Common myeloid progenitor, CD34-positive (primary cell): ENCODE results near the gene WHAMM.

Experiments used
- CTCF ChIA-PET: fragments of 350-600 bp; sonication (Branson Sonifier 250); formaldehyde crosslinking; loops from one replicate; lab custom pipeline; 2021; ENCODE audit warnings: antibody characterized with exemption; lab: Charles Lee
- POLR2A ChIA-PET: fragments of 350-600 bp; sonication (Branson Sonifier 250); formaldehyde crosslinking; loops from one replicate; lab custom pipeline; 2021; ENCODE audit warnings: antibody characterized with exemption; lab: Charles Lee
- DNase-seq, 3 donors: peaks; one replicate each; pipeline versions ENCODE4 v3.0.0 to v3.0.0-alpha.2; 2013
- H3K27ac ChIP-seq, 2 experiments: 1 replicate in 1 of 2; 2 replicates in 1 of 2; pipeline ENCODE4 v1.7.0; 2013; ENCODE audit warnings: inconsistent platforms in 2 of 2, low read length in 2 of 2, mild to moderate bottlenecking in 2 of 2, low read depth in 1 of 2, moderate library complexity in 1 of 2; ENCODE audit not compliant: severe bottlenecking in 2 of 2, insufficient read depth in 1 of 2, poor library complexity in 1 of 2
- H3K27me3 ChIP-seq, 5 experiments: replicated peaks in 2 of 5; 1 replicate in 3 of 5; 2 replicates in 2 of 5; pipeline versions ENCODE4 v1.6.1 to v1.7.0; 2013; ENCODE audit warnings: low read length in 4 of 5, mild to moderate bottlenecking in 2 of 5, moderate library complexity in 2 of 5, inconsistent platforms in 1 of 5; ENCODE audit not compliant: insufficient read depth in 5 of 5, control insufficient read depth in 4 of 5
- H3K36me3 ChIP-seq, 4 experiments: 1 replicate in 2 of 4; 2 replicates in 2 of 4; pipeline versions ENCODE4 v1.6.1 to v1.7.0; 2013; ENCODE audit warnings: low read length in 3 of 4, control low read depth in 1 of 4, mild to moderate bottlenecking in 1 of 4; ENCODE audit not compliant: control insufficient read depth in 4 of 4, insufficient read depth in 4 of 4
- H3K4me1 ChIP-seq, 4 experiments: 1 replicate in 3 of 4; 2 replicates in 1 of 4; pipeline versions ENCODE4 v1.6.1 to v1.7.1; 2013; ENCODE audit warnings: low read length in 3 of 4, mild to moderate bottlenecking in 3 of 4, control low read depth in 1 of 4, inconsistent platforms in 1 of 4, moderate library complexity in 1 of 4; ENCODE audit not compliant: control insufficient read depth in 4 of 4, insufficient read depth in 4 of 4; ENCODE audit errors: control extremely low read depth in 1 of 4
- H3K4me3 ChIP-seq, 7 experiments: 1 replicate in 4 of 7; 2 replicates in 3 of 7; pipeline versions ENCODE4 v1.5.1 to v1.7.0; 2013; ENCODE audit warnings: mild to moderate bottlenecking in 7 of 7, low read length in 6 of 7, moderate library complexity in 6 of 7, inconsistent platforms in 2 of 7, low read depth in 2 of 7, control low read depth in 1 of 7; ENCODE audit not compliant: insufficient read depth in 4 of 7, control insufficient read depth in 1 of 7; ENCODE audit errors: extremely low read depth in 1 of 7
- H3K9me3 ChIP-seq, 5 experiments: 1 replicate in 4 of 5; 2 replicates in 1 of 5; pipeline versions ENCODE4 v1.6.1 to v1.7.1; 2013; ENCODE audit warnings: low read length in 4 of 5, mild to moderate bottlenecking in 2 of 5, inconsistent platforms in 1 of 5, low read depth in 1 of 5, moderate library complexity in 1 of 5; ENCODE audit not compliant: control insufficient read depth in 4 of 5, insufficient read depth in 2 of 5; ENCODE audit errors: control extremely low read depth in 1 of 5
- WGBS: methylation state at CpG from one replicate; pipeline ENCODE4 v1.1.5; 2013; ENCODE audit not compliant: insufficient coverage; 5-methylcytosine and 5-hydroxymethylcytosine counted together

The WHAMM gene

DNA sequence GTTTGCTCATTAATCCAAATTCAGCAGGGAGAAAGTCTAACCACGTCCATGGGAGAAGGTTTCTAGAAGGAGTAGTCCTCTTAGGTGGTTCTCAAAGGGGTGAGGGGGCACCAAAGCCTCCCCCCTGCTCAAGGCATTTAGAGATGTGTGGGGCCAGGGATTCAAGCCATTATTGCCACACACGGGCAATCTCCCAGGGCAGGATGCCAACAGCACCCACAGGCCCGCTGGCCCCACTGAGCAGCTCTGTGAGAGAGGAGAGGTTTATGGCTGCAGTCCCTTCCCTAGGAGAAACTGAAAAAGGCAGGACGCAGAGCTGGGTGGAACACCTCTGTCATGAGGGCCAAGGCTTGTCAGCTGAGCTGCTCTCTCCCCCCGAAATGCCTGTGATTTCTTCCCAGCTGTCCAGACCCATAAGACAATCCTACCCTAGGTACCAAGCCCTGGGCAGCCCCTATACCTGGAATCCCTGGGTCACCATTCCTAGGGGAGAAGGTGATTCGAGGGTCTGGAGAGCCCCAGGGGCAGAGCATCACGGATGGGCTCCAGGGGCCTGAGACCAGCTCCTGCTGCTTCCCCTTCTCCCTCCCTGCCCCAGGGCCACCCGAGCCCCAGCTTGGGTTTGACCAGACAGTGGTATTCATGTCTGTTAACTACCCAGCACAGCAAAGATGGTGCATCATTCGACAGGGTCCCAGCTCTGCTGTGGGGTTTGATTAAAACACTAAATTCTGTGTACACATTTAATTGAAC is 39.0 kb downstream of the WHAMM start:
- ChIA-PET CTCF (interaction anchor here (0.6 to 5.9 kb wide), 8 partner anchors 10 to 153 kb away, joined by 3 to 71 read pairs (median 3); partner anchors contain the start of gene WHAMM), POLR2A (no interaction called here)
- Histone ChIP-seq H3K9me3 (no peaks in the 10 kb centered on the region), H3K4me3 (no peak overlapping the region), H3K27ac (no peak overlapping the region), H3K36me3 (peaks cover 0 to 2% (median 0%) of the 10 kb centered on the region in 4 experiments), H3K27me3 (no peaks in the 10 kb centered on the region), H3K4me1 (peaks cover 8 to 53% (median 44%) of the 10 kb centered on the region in 4 experiments)
- DNase-seq, result no peak
- WGBS, result 93% methylated on average over 7 of the region's 9 CpGs

DNA sequence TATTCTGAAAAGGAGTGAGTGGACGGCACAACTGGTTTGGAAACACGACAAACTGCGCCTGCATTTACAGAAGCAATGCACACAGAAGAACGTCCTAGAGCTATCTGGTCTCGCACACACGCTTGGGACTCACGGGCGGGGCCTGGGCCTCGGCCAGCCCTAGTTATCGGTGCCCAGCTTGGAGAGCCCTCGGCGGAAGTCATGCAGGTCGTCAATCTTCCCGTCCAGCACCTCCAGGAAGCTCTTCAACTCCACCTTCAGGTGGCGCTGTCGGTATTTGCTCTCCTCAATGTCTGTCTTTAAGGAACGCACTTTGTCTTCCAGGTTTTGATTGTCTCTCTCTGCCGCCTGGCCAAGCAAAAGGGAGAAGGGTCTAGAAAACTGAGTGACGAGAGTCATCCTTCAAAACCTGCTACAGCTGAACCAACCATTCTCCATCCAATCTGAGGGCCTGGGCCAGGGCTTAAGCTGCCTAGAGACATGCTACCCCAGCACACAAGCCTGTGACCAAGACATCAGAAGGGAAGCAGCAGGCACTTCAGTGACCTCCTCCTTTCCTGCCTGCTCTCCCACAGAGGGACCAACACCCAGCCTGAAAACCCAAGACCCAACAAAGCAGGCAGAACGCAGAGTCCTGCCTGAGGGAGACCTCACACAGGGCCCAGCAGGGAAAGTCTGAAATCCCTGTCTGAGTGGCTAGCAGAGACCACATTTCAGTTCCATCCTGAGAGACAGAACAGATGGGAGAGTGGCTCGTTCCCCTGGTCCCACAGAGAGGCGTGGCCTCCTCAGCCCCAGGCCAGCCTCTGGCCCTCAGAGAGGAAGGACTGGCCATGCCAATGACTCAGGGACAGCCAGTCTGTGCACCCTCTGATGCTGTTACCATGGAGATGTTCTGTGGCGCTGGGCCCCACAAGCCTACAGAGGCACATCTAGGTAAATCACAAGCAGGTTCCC is 40.4 kb downstream of the WHAMM start:
- no peaks in the 10 kb centered on the region for H3K9me3 ChIP-seq
- peak overlapping the region in 1 of 2 experiments; percentile 37 for H3K27ac ChIP-seq
- POLR2A ChIA-PET, result interaction anchor here (0.6 to 1.4 kb wide), 6 partner anchors 17 to 150 kb away, joined by 3 to 5 read pairs (median 4); no protein-coding TSS in a partner anchor
- H3K36me3 ChIP-seq, result peaks cover 0 to 2% (median 0%) of the 10 kb centered on the region in 4 experiments
- peaks cover 8 to 49% (median 38%) of the 10 kb centered on the region in 4 experiments for H3K4me1 ChIP-seq
- WGBS, result 12% methylated on average over 22 of the region's 23 CpGs
- H3K27me3 ChIP-seq, result no peaks in the 10 kb centered on the region
- DNase-seq, result peak; percentile 95 to 98 (median 98)
- CTCF ChIA-PET, result interaction anchor here (0.7 to 5.9 kb wide), 20 partner anchors 8 to 157 kb away, joined by 3 to 71 read pairs (median 4); partner anchors contain the start of genes RAMAC and WHAMM
- H3K4me3 ChIP-seq, result peak overlapping the region in 3 of 7 experiments; percentile 12 to 61 (median 37)

DNA sequence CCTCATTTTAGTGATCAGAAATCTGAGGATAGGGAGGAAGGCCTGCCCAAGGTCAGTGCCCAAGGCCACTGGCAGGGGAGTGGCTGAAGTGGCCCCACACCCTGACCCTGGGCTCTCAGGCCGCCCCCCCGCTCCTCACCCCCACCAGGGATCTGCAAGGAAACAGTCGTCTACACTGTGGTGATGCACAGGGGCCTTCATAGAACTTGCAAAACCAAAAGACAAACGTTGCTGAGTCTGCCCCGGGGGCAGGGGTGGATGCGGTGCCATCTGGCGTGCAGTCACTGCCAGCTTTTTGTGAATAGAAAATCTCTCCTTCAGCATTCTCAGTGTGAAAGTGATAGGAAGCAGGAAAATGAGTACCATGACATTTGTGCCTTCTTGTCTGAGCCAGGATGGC is 41.3 kb downstream of the WHAMM start:
- Histone ChIP-seq H3K27ac (no peak overlapping the region), H3K4me1 (peaks cover 4 to 49% (median 39%) of the 10 kb centered on the region in 4 experiments), H3K9me3 (no peaks in the 10 kb centered on the region), H3K4me3 (no peak overlapping the region), H3K27me3 (no peaks in the 10 kb centered on the region), H3K36me3 (peaks cover 0 to 2% (median 0%) of the 10 kb centered on the region in 4 experiments)
- CTCF ChIA-PET, result interaction anchor here (0.7 to 5.9 kb wide), 6 partner anchors 18 to 160 kb away, joined by 4 to 71 read pairs (median 6); no protein-coding TSS in a partner anchor
- POLR2A ChIA-PET, result interaction anchor here (1.4 kb wide), 1 partner anchor 18 kb away, joined by 4 read pairs; no protein-coding TSS in a partner anchor
- WGBS, result 81% methylated on average over 6 of the region's 7 CpGs
- DNase-seq, result no peak

DNA sequence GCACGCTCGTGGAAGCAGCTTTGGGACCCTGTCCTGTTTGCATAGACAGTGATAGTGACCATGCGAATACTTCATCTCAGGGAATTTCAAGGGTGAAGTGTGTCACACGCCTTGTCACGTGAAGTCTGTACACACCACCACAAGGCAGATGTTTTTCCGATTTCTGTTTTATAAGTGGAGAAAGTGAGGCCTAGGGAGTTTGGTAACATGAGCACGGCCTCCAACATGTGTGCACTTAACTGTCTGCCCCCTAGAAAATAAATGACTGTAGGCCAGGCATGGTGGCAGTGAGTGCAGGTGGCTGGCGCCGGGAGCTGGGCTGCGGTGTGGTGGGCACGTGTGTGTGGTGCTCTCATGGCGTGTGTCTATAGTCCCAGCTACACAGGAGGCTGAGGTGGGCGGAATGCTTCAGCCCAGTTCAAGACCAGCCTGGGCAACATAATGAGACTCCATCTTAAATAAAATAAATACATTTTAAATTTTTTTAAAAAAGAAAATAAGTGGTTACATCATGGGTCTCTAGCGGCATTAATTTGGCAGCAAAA is 42.0 kb downstream of the WHAMM start:
- DNase-seq, result no peak
- Histone ChIP-seq H3K36me3 (peaks cover 0 to 2% (median 0%) of the 10 kb centered on the region in 4 experiments), H3K4me1 (peaks cover 4 to 48% (median 43%) of the 10 kb centered on the region in 4 experiments), H3K27me3 (no peaks in the 10 kb centered on the region), H3K27ac (no peak overlapping the region), H3K4me3 (no peak overlapping the region), H3K9me3 (no peaks in the 10 kb centered on the region)
- POLR2A ChIA-PET, result interaction anchor here (1.4 kb wide), 1 partner anchor 18 kb away, joined by 4 read pairs; no protein-coding TSS in a partner anchor
- CTCF ChIA-PET, result interaction anchor here (0.5 to 5.9 kb wide), 7 partner anchors 11 to 227 kb away, joined by 3 to 71 read pairs (median 4); no protein-coding TSS in a partner anchor
- WGBS, result 99% methylated on average over 10 of the region's 14 CpGs

DNA sequence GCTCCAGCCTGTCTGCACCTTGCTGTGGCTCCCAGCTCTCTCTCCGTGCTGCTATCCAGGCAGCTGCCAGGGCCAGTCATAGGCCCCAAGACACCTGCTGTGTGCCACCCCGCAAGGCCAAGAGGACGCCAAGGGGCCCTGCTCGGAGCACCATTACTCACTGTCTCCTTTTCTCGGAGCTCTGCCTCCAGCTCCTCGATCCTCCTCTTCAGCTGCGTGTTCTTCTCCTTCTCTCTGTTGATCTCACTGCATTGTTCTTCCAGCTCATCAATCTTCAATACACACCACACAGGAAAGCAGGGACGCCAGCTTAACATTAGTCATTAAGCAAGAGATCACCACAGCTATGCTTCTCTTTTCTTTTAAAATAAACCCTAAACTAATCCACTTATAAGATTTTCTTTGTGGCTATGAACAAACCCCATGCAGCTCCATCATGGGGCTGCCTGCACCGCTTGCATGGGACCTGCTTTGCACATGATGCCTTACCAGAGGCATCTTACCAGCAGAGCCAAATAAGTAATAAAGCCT is 42.6 kb downstream of the WHAMM start:
- Histone ChIP-seq H3K27ac (no peak overlapping the region), H3K4me3 (no peak overlapping the region), H3K9me3 (no peaks in the 10 kb centered on the region), H3K27me3 (no peaks in the 10 kb centered on the region), H3K4me1 (peaks cover 4 to 48% (median 43%) of the 10 kb centered on the region in 4 experiments), H3K36me3 (peaks cover 0 to 2% (median 0%) of the 10 kb centered on the region in 4 experiments)
- 87% methylated on average over 9 of the region's 9 CpGs for WGBS
- ChIA-PET POLR2A (no interaction called here), CTCF (interaction anchor here (0.7 to 5.9 kb wide), 2 partner anchors 11 to 149 kb away, joined by 3 to 71 read pairs; no protein-coding TSS in a partner anchor)
- no peak for DNase-seq

DNA sequence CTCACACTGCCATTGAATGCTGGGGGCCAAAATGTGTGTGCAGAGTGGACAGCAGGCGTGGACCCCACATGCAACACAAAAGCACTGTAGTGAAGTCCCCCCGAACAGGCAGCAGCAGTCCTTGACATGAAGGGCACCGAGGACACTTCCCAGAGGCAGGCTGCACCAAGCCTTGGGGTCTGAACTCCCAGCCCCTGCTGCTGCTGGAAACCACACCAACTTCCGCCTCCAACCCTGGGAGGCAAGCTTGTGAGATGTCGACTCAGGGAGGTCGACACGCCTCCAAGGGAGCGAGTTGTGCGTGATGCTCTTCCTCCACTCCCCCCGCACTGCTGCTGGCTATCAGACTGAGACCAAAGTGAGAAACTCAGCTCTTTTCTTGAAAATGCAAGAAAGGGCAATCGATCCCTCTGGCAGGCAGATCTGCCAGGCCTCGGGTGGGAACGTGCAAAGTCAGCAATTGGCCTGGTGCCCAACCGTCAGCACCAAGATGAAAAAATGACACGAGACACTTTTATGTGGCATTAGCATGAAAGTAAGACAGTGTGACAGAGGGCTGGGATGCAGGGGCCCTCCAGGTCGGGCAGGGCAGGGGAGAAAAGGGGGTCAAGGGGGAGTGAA is 43.6 kb downstream of the WHAMM start:
- 82% methylated on average over 16 of the region's 16 CpGs for WGBS
- CTCF ChIA-PET, result interaction anchor here (0.9 kb wide), 1 partner anchor 147 kb away, joined by 4 read pairs; no protein-coding TSS in a partner anchor

More for the DNA sequence above, 43.6 kb downstream of the WHAMM start:
- Histone ChIP-seq H3K4me3 (peak overlapping the region in 1 of 7 experiments; percentile 25), H3K4me1 (peaks cover 4 to 48% (median 43%) of the 10 kb centered on the region in 4 experiments), H3K36me3 (peaks cover 0 to 2% (median 0%) of the 10 kb centered on the region in 4 experiments), H3K27ac (no peak overlapping the region), H3K9me3 (no peaks in the 10 kb centered on the region), H3K27me3 (no peaks in the 10 kb centered on the region)
- POLR2A ChIA-PET, result no interaction called here
- peak; percentile 40 to 80 (median 50) for DNase-seq
